SHP77 treated with DMSO at 0.1 percent for 48 hours (cell line): Measurements from ENCODE around the gene TBCK.
A peak's percentile ranks its signal among the peaks of the same experiment; 100 is the strongest.
"Not testable (repeated sequence)": the region's sequence is repeated elsewhere in the genome, so short reads cannot be mapped to it uniquely, and the experiment has no call there.

Experiments used
- DNase-seq: peaks from one replicate; lab custom pipeline; 2025; lab: John Stamatoyannopoulos, UW

TBCK gene

GRCh38 chr4:106213291-106213690 is 102.7 kb downstream of the TBCK start:
- not testable (repeated sequence) for DNase-seq

GRCh38 chr4:106210021-106210420 is 106.0 kb downstream of the TBCK start:
- no peak for DNase-seq

GRCh38 chr4:106208481-106209460 is 107.2 kb downstream of the TBCK start:
- no peak for DNase-seq

GRCh38 chr4:106201373-106201772 is 114.6 kb downstream of the TBCK start:
- peak; percentile 0 for DNase-seq

- DNase-seq = no peak
These were observed 120.5 kb downstream of the TBCK start for GRCh38 chr4:106195435-106195950.

- no peak for DNase-seq
These were observed 121.2 kb downstream of the TBCK start for GRCh38 chr4:106194801-106195200.

GRCh38 chr4:106192131-106192530 is 123.9 kb downstream of the TBCK start:
- DNase-seq = no peak

GRCh38 chr4:106186201-106186600 is 129.8 kb downstream of the TBCK start:
- no peak for DNase-seq

- no peak for DNase-seq
These were observed 132.5 kb downstream of the TBCK start for GRCh38 chr4:106183551-106183950.

- DNase-seq = no peak
These were observed 143.1 kb downstream of the TBCK start for GRCh38 chr4:106172861-106173260.

GRCh38 chr4:106165351-106166010 is 150.5 kb downstream of the TBCK start:
- no peak for DNase-seq

GRCh38 chr4:106162278-106162677 is 153.7 kb downstream of the TBCK start:
- no peak for DNase-seq

- no peak for DNase-seq
These were observed 155.4 kb downstream of the TBCK start for GRCh38 chr4:106160560-106160959.

- no peak for DNase-seq
These were observed 166.1 kb downstream of the TBCK start for GRCh38 chr4:106149911-106150310.

- DNase-seq = no peak
These were observed 167.0 kb downstream of the TBCK start for GRCh38 chr4:106149026-106149425.

GRCh38 chr4:106142616-106143127 is 173.3 kb downstream of the TBCK start:
- no peak for DNase-seq

GRCh38 chr4:106140601-106141000 is 175.4 kb downstream of the TBCK start:
- DNase-seq = no peak

- no peak for DNase-seq
These were observed 179.2 kb downstream of the TBCK start for GRCh38 chr4:106136777-106137331.

- DNase-seq = no peak
These were observed 184.0 kb downstream of the TBCK start for GRCh38 chr4:106132045-106132444.

- no peak for DNase-seq
These were observed 189.9 kb downstream of the TBCK start for GRCh38 chr4:106126062-106126461.

GRCh38 chr4:106119949-106120555 is 196.0 kb downstream of the TBCK start:
- DNase-seq = not testable (repeated sequence)

GRCh38 chr4:106116025-106116424 is 200.0 kb downstream of the TBCK start:
- no peak for DNase-seq
